ENCODE data around the gene ATRIP. TPM values are rescaled to one million over a fixed set of nuclear protein-coding genes. Genes with fewer than 3 reads are reported as not detected.

Gene ATRIP
- total and polyA plus RNA-seq, 2 of the 8 experiments (the other 6 are each of a cell fraction or from before 2014, with no cell fraction given), result 18.5 to 20.2 TPM

- TF ChIP-seq CTCF (IDR thresholded peaks at IDR 0.05; ENCODE audit: control extremely low read depth in 1 of 3, insufficient read depth in 1 of 3, low read depth in 1 of 3, low read length in 3 of 3), result no peak
- no peak for TF ChIP-seq USF2 (IDR thresholded peaks at IDR 0.05; ENCODE audit: low read length)
- no peak for TF ChIP-seq POLR2A (IDR thresholded peaks at IDR 0.05; ENCODE audit: control extremely low read depth in 1 of 2, low read depth in 2 of 2, low read length in 2 of 2)
- no peak for TF ChIP-seq CHD2 (IDR thresholded peaks at IDR 0.05; ENCODE audit: low read length)
- TF ChIP-seq GTF2F1 (IDR thresholded peaks at IDR 0.05; ENCODE audit: borderline replicate concordance, low read depth, low read length), result no peak
These were observed 20.1 kb upstream of the ATRIP start (continued) for GRCh38 chr3:48426401-48426909.

Data from H1 (cell line).